Uterus (tissue), 2 donors: ENCODE data around the gene CEP164.

ENCODE experiments used
- CTCF ChIP-seq, 4 experiments: fragments of 200-600 bp in 2 of 4; fragments of 450-650 bp in 2 of 4; sonication (generic) in 2 of 4; IDR thresholded peaks; one replicate each; pipeline ENCODE4 v1.5.1; 2016 to 2019; ENCODE audit warnings: antibody characterized with exemption in 4 of 4, mild to moderate bottlenecking in 2 of 4, moderate library complexity in 1 of 4
- POLR2A ChIP-seq, 2 donors: fragments of 450-650 bp; IDR thresholded peaks; one replicate each; pipeline ENCODE4 v1.6.1; 2016; ENCODE audit warnings: antibody characterized with exemption in 2 of 2, mild to moderate bottlenecking in 1 of 2, moderate library complexity in 1 of 2

GRCh38 chr11:117281159-117281558 lies 46.5 kb upstream of the CEP164 start:
- TF ChIP-seq CTCF (IDR thresholded peaks at IDR 0.05) (no peak), POLR2A (IDR thresholded peaks at IDR 0.05) (no peak)
